ENCODE data around the gene SLC7A4. TPM values are rescaled to one million over a fixed set of nuclear protein-coding genes. Genes with fewer than 3 reads are reported as not detected.

SLC7A4 gene
- total and polyA plus RNA-seq, 2 of the 8 experiments (the other 6 are each of a cell fraction or from before 2014, with no cell fraction given): 0.92 TPM; not detected in 1

DNA sequence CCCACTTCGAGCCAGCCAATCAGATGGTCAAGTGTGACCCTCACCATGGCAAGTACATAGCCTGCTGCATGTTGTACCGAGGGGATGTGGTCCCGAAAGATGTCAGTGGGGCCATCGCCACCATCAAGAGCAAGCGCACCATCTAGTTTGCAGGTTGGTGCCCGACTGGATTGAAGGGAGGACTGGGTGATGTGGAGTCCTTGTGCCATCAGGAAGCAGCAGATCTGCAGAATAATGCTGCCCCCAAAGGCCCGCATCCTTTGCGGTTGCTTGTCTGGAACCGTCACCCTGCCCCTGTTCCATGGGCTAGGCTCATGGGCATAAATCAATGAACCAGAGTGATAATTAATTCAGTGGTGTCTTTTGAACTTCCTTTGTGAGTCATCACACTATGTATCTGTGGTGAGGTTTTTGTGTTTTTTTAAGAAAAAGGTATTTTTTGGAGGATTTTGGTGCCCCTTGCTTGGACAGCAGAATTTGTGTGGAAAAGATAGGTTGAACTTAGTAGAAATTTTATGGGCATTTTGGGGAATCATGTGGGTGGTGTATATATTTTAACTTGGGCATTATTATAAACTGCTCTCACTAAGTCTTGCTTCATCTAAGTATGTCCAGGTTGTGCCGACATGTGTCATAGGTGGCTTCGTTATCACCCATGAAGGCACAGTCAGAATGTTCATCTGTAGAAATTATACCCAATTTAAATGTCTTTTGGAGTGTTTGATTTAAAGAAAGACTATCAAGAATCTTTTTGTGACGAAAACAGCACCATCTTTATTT, 35.7 kb upstream of the SLC7A4 start (continued):
- TF ChIP-seq, protein P1, sequence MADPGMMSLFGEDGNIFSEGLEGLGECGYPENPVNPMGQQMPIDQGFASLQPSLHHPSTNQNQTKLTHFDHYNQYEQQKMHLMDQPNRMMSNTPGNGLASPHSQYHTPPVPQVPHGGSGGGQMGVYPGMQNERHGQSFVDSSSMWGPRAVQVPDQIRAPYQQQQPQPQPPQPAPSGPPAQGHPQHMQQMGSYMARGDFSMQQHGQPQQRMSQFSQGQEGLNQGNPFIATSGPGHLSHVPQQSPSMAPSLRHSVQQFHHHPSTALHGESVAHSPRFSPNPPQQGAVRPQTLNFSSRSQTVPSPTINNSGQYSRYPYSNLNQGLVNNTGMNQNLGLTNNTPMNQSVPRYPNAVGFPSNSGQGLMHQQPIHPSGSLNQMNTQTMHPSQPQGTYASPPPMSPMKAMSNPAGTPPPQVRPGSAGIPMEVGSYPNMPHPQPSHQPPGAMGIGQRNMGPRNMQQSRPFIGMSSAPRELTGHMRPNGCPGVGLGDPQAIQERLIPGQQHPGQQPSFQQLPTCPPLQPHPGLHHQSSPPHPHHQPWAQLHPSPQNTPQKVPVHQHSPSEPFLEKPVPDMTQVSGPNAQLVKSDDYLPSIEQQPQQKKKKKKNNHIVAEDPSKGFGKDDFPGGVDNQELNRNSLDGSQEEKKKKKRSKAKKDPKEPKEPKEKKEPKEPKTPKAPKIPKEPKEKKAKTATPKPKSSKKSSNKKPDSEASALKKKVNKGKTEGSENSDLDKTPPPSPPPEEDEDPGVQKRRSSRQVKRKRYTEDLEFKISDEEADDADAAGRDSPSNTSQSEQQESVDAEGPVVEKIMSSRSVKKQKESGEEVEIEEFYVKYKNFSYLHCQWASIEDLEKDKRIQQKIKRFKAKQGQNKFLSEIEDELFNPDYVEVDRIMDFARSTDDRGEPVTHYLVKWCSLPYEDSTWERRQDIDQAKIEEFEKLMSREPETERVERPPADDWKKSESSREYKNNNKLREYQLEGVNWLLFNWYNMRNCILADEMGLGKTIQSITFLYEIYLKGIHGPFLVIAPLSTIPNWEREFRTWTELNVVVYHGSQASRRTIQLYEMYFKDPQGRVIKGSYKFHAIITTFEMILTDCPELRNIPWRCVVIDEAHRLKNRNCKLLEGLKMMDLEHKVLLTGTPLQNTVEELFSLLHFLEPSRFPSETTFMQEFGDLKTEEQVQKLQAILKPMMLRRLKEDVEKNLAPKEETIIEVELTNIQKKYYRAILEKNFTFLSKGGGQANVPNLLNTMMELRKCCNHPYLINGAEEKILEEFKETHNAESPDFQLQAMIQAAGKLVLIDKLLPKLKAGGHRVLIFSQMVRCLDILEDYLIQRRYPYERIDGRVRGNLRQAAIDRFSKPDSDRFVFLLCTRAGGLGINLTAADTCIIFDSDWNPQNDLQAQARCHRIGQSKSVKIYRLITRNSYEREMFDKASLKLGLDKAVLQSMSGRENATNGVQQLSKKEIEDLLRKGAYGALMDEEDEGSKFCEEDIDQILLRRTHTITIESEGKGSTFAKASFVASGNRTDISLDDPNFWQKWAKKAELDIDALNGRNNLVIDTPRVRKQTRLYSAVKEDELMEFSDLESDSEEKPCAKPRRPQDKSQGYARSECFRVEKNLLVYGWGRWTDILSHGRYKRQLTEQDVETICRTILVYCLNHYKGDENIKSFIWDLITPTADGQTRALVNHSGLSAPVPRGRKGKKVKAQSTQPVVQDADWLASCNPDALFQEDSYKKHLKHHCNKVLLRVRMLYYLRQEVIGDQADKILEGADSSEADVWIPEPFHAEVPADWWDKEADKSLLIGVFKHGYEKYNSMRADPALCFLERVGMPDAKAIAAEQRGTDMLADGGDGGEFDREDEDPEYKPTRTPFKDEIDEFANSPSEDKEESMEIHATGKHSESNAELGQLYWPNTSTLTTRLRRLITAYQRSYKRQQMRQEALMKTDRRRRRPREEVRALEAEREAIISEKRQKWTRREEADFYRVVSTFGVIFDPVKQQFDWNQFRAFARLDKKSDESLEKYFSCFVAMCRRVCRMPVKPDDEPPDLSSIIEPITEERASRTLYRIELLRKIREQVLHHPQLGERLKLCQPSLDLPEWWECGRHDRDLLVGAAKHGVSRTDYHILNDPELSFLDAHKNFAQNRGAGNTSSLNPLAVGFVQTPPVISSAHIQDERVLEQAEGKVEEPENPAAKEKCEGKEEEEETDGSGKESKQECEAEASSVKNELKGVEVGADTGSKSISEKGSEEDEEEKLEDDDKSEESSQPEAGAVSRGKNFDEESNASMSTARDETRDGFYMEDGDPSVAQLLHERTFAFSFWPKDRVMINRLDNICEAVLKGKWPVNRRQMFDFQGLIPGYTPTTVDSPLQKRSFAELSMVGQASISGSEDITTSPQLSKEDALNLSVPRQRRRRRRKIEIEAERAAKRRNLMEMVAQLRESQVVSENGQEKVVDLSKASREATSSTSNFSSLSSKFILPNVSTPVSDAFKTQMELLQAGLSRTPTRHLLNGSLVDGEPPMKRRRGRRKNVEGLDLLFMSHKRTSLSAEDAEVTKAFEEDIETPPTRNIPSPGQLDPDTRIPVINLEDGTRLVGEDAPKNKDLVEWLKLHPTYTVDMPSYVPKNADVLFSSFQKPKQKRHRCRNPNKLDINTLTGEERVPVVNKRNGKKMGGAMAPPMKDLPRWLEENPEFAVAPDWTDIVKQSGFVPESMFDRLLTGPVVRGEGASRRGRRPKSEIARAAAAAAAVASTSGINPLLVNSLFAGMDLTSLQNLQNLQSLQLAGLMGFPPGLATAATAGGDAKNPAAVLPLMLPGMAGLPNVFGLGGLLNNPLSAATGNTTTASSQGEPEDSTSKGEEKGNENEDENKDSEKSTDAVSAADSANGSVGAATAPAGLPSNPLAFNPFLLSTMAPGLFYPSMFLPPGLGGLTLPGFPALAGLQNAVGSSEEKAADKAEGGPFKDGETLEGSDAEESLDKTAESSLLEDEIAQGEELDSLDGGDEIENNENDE (IDR thresholded peaks at IDR 0.05; ENCODE audit: insufficient replicate concordance, low read length): no peak
- TF ChIP-seq TAF7 (optimal IDR thresholded peaks at IDR 0.05; ENCODE audit: borderline replicate concordance, low read depth, low read length) (no peak), FOSL1 (IDR thresholded peaks at IDR 0.05; ENCODE audit: insufficient read depth, low read depth, low read length) (no peak), MAFK (IDR thresholded peaks at IDR 0.05; ENCODE audit: low read depth, low read length) (no peak)
- TF ChIP-seq, protein P2, sequence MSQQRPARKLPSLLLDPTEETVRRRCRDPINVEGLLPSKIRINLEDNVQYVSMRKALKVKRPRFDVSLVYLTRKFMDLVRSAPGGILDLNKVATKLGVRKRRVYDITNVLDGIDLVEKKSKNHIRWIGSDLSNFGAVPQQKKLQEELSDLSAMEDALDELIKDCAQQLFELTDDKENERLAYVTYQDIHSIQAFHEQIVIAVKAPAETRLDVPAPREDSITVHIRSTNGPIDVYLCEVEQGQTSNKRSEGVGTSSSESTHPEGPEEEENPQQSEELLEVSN (IDR thresholded peaks at IDR 0.05): no peak
- TF ChIP-seq, protein P3, sequence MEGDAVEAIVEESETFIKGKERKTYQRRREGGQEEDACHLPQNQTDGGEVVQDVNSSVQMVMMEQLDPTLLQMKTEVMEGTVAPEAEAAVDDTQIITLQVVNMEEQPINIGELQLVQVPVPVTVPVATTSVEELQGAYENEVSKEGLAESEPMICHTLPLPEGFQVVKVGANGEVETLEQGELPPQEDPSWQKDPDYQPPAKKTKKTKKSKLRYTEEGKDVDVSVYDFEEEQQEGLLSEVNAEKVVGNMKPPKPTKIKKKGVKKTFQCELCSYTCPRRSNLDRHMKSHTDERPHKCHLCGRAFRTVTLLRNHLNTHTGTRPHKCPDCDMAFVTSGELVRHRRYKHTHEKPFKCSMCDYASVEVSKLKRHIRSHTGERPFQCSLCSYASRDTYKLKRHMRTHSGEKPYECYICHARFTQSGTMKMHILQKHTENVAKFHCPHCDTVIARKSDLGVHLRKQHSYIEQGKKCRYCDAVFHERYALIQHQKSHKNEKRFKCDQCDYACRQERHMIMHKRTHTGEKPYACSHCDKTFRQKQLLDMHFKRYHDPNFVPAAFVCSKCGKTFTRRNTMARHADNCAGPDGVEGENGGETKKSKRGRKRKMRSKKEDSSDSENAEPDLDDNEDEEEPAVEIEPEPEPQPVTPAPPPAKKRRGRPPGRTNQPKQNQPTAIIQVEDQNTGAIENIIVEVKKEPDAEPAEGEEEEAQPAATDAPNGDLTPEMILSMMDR (IDR thresholded peaks at IDR 0.05; ENCODE audit: control extremely low read depth in 1 of 3, insufficient read depth in 1 of 3, low read depth in 1 of 3, low read length in 3 of 3): no peak

All from H1 (cell line).